OCI-LY7 (cell line): ENCODE measurements around the gene KRT39.

Experiments used
- CTCF ChIP-seq: fragments of 200-600 bp; sonication (generic); conservative IDR thresholded peaks from 2 replicates; pipeline ENCODE4 v1.5.1; 2014; ENCODE audit warnings: mild to moderate bottlenecking, antibody characterized with exemption, low read length, moderate library complexity, mixed read lengths
- EZH2phosphoT487 ChIP-seq: fragments of 200-600 bp; sonication (generic); IDR thresholded peaks from 2 replicates; pipeline ENCODE4 v1.6.1; 2018; ENCODE audit warnings: low read depth, borderline replicate concordance, mild to moderate bottlenecking, mixed run types, antibody characterized with exemption, low read length, moderate library complexity, mixed read lengths

DNA sequence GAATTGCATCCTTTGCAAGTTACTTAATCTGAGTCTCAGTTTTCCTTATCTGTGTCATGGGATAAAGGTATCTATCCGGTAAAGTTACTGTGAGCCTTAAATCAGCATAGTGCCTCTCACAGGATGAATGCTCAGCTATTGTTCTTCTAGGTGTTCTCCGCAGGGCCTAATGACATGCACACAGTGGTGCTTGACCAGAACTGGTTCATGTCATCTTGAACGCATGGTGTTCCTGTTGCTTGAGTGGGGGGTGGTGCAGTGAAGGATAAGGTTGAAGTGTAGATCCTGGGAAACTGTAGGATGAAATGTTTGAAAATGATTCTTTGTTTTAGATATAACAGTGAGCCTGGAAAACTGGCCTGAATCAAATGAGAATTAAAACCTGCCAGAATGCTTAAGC lies 13.4 kb upstream of the KRT39 start:
- no peak for TF ChIP-seq EZH2phosphoT487
- TF ChIP-seq CTCF = no peak
